GM12878 (cell line): ENCODE measurements around the gene LHFPL2. TPM values are rescaled to one million over a fixed set of nuclear protein-coding genes. Genes with fewer than 3 reads are reported as not detected.

Experiments used
- ATAC-seq: fragments of 200-7000 bp; cut with Tn5 transposase; 3 replicates; pipeline ENCODE4 v1.9.1; 2020; ENCODE audit warnings: mild to moderate bottlenecking, moderate library complexity
- BruUV-seq: library from RNA; stranded (reverse); fragments of 400-500 nt; replicated peaks from 2 replicates; lab custom pipeline; 2021; lab: Mats Ljungman, UMichigan
- CTCF ChIA-PET: fragments of 300-600 bp; sonication (Branson Sonifier 250); formaldehyde crosslinking; extraction: SDS; loops from one replicate; lab custom pipeline; 2021; ENCODE audit warnings: inconsistent platforms; lab: Yijun Ruan, JAX
- POLR2A ChIA-PET: fragments of 350-600 bp; formaldehyde crosslinking; extraction: SDS; loops from one replicate; lab custom pipeline; 2021; ENCODE audit warnings: inconsistent platforms; lab: Charles Lee
- RAD21 ChIA-PET: fragments of 300-600 bp; sonication (Branson Sonifier 250); formaldehyde crosslinking; loops from one replicate; lab custom pipeline; 2023; ENCODE audit warnings: antibody characterized with exemption; ENCODE audit not compliant: unreplicated experiment; lab: Charles Lee
- SMC1A ChIA-PET: fragments of 300-600 bp; sonication (Branson Sonifier 250); formaldehyde crosslinking; loops from one replicate; lab custom pipeline; 2023; ENCODE audit not compliant: unreplicated experiment, uncharacterized antibody; lab: Charles Lee
- DNase-seq: peaks from one replicate; pipeline ENCODE4 v3.0.0-alpha.2; 2011; ENCODE audit warnings: low read depth, low spot score
- FAIRE-seq: peaks from 3 replicates; lab custom pipeline; 2011; peaks lifted over from hg19 to GRCh38; lab: Jason Lieb, UNC
- H2AFZ ChIP-seq: 2 replicates; pipeline ENCODE4 v1.6.0; 2011; ENCODE audit warnings: low read depth, low read length, control low read depth; ENCODE audit not compliant: control insufficient read depth
- H3K27ac ChIP-seq: 2 replicates; pipeline ENCODE4 v1.5.1; 2011; ENCODE audit warnings: control low read depth; ENCODE audit not compliant: control insufficient read depth, insufficient read depth
- H3K27me3 ChIP-seq, 2 experiments: replicated peaks in 1 of 2; 2 replicates each; pipeline versions ENCODE4 v1.6.0 to v1.6.1; 2011; ENCODE audit warnings: low read length in 1 of 2; ENCODE audit not compliant: control insufficient read depth in 2 of 2, insufficient read depth in 2 of 2
- H3K36me3 ChIP-seq, 2 experiments: 2 replicates each; pipeline ENCODE4 v1.5.1; 2011; ENCODE audit warnings: low read length in 1 of 2; ENCODE audit not compliant: control insufficient read depth in 2 of 2, insufficient read depth in 2 of 2
- H3K4me1 ChIP-seq: 2 replicates; pipeline ENCODE4 v1.6.1; 2011; ENCODE audit warnings: mild to moderate bottlenecking, low read length, moderate library complexity, mixed read lengths; ENCODE audit not compliant: control insufficient read depth, insufficient read depth
- H3K4me2 ChIP-seq: 2 replicates; pipeline ENCODE4 v1.6.0; 2011; ENCODE audit warnings: control low read depth; ENCODE audit not compliant: control insufficient read depth, insufficient read depth
- H3K4me3 ChIP-seq: fragments of 200-600 bp; sonication (generic); 2 replicates; pipeline ENCODE4 v1.5.1; 2016
- H3K79me2 ChIP-seq: 2 replicates; pipeline ENCODE4 v1.6.0; 2011; ENCODE audit warnings: low read length; ENCODE audit not compliant: control insufficient read depth, insufficient read depth
- H3K9ac ChIP-seq: 2 replicates; pipeline ENCODE4 v1.8.0; 2011; ENCODE audit warnings: low read length, control low read depth, mixed read lengths; ENCODE audit not compliant: control insufficient read depth, insufficient read depth
- H3K9me3 ChIP-seq: replicated peaks from 3 replicates; pipeline ENCODE4 v1.5.1; 2011; ENCODE audit warnings: mild to moderate bottlenecking, low read length; ENCODE audit not compliant: control insufficient read depth, insufficient read depth
- H4K20me1 ChIP-seq: 2 replicates; pipeline ENCODE4 v1.6.0; 2011; ENCODE audit not compliant: control insufficient read depth, insufficient read depth
- ASH2L ChIP-seq: fragments of 300-600, 200-600 bp; sonication (generic); IDR thresholded peaks from 2 replicates; pipeline ENCODE4 v1.6.1; 2017; ENCODE audit warnings: low read depth, mild to moderate bottlenecking, borderline replicate concordance
- CEBPZ ChIP-seq: fragments of 150-350 bp; IDR thresholded peaks from 2 replicates; pipeline ENCODE4 v1.6.1; 2016; ENCODE audit warnings: low read depth, low read length
- HDAC6 ChIP-seq: fragments of 200-600 bp; sonication (generic); IDR thresholded peaks from one replicate; pipeline ENCODE4 v1.8.0; 2017; ENCODE audit warnings: antibody characterized with exemption; ENCODE audit not compliant: unreplicated experiment
- IRF4 ChIP-seq: IDR thresholded peaks from 2 replicates; pipeline ENCODE4 v1.6.1; 2011; ENCODE audit warnings: low read depth, low read length
- LARP7 ChIP-seq: fragments of 450-650 bp; IDR thresholded peaks from 2 replicates; pipeline ENCODE4 v1.6.1; 2017; ENCODE audit warnings: mild to moderate bottlenecking
- MEF2B ChIP-seq: fragments of 450-650 bp; IDR thresholded peaks from 2 replicates; pipeline ENCODE4 v1.6.1; 2018; ENCODE audit warnings: mild to moderate bottlenecking, moderate library complexity; ENCODE audit not compliant: partially characterized antibody, poor library complexity, severe bottlenecking
- MXI1 ChIP-seq: fragments of 150-350 bp; IDR thresholded peaks from 2 replicates; pipeline ENCODE4 v1.6.1; 2011; ENCODE audit warnings: low read depth, mild to moderate bottlenecking, inconsistent platforms, low read length, improper control_type of control experiment
- NBN ChIP-seq: fragments of 450-650 bp; IDR thresholded peaks from 2 replicates; pipeline ENCODE4 v1.6.1; 2016
- NFYB ChIP-seq: IDR thresholded peaks from 2 replicates; pipeline ENCODE4 v1.6.1; 2011; ENCODE audit warnings: low read depth, mild to moderate bottlenecking, low read length, improper control_type of control experiment, moderate library complexity; ENCODE audit not compliant: insufficient read depth
- POLR2A ChIP-seq: IDR thresholded peaks from 2 replicates; pipeline ENCODE4 v1.6.1; 2011; ENCODE audit warnings: low read depth, mild to moderate bottlenecking, low read length
- PRDM15 ChIP-seq: fragments of 450-650 bp; formaldehyde crosslinking; IDR thresholded peaks from 2 replicates; pipeline ENCODE4 v1.4.0; 2020; ENCODE audit warnings: mild to moderate bottlenecking, moderate library complexity
- RAD21 ChIP-seq: IDR thresholded peaks from 2 replicates; pipeline ENCODE4 v1.6.1; 2011; ENCODE audit warnings: mild to moderate bottlenecking, low read depth, low read length, moderate library complexity; ENCODE audit not compliant: insufficient read depth
- SIX5 ChIP-seq: IDR thresholded peaks from 2 replicates; pipeline ENCODE4 v1.6.1; 2011; ENCODE audit warnings: mild to moderate bottlenecking, low read depth, low read length, moderate library complexity; ENCODE audit not compliant: severe bottlenecking
- TCF12 ChIP-seq: IDR thresholded peaks from 2 replicates; pipeline ENCODE4 v1.6.1; 2011; ENCODE audit warnings: low read depth, mild to moderate bottlenecking, low read length
- ZNF217 ChIP-seq: fragments of 450-650 bp; IDR thresholded peaks from 2 replicates; pipeline ENCODE4 v1.6.1; 2017; ENCODE audit warnings: antibody characterized with exemption, mild to moderate bottlenecking
- WGBS: methylation state at CpG from one replicate; pipeline ENCODE4 v1.1.6; 2016; ENCODE audit warnings: low lambda C conversion rate; ENCODE audit not compliant: insufficient replicate concordance, insufficient coverage; ENCODE audit errors: missing lambda C conversion rate; 5-methylcytosine and 5-hydroxymethylcytosine counted together
- in situ Hi-C: fragments of 300-500 bp; cut with MboI; formaldehyde crosslinking; loops from 9 replicates; pipeline ENCODE4 v1.14.3; 2018; ENCODE audit warnings: mixed read lengths
- intact Hi-C: fragments of 100-400 bp; cut with micrococcal nuclease; formaldehyde crosslinking; loops from one replicate; pipeline ENCODE4 v1.14.2; 2022; ENCODE audit not compliant: unreplicated experiment
- polyA plus RNA-seq, 11 experiments: library from polyadenylated mRNA; depleted of rRNA in 4 of 11; unstranded in 6 of 11; stranded (reverse) in 5 of 11; fragments of >200 nt; fragmentation: Nextera tagmentation in 4 of 11; fragmentation: Illumina TruSeq in 1 of 11; extraction: Ambion mirVana in 4 of 11; extraction: Trizol in 1 of 11; gene quantifications; 1 replicate in 1 of 11; 2 replicates in 10 of 11; pipeline versions ENCODE4 v1.2.1 to v1.2.3, GENCODE V29; 2011 to 2016; ENCODE audit warnings: inconsistent platforms in 2 of 11, missing spikeins in 2 of 11, low read depth in 1 of 11
- total RNA-seq, 4 experiments: library from RNA; depleted of rRNA in 3 of 4; stranded (reverse); fragments of >200 nt in 3 of 4; fragmentation: Illumina TruSeq in 1 of 4; extraction: Trizol in 1 of 4; gene quantifications; 2 replicates each; pipeline versions ENCODE4 v1.2.1 to v1.2.3, GENCODE V29; 2013 to 2021

LHFPL2 gene
- total and polyA plus RNA-seq, 10 of the 15 experiments (the other 5 are each of a cell fraction or from before 2014, with no cell fraction given): 4.1 to 21.8 (median 12.5) TPM

- TF ChIP-seq IRF4 (no peak), POLR2A (no peak), MXI1 (no peak), HDAC6 (no peak)
Measured at GRCh38 chr5:78649211-78649695, 681 bp upstream of the LHFPL2 start (continued).

- CTCF ChIA-PET: interaction anchor here (0.7 to 1.6 kb wide), 8 partner anchors 11 to 239 kb away, joined by 3 to 4 read pairs (median 3); no protein-coding TSS in a partner anchor
- peak overlapping the region; percentile 76 for H3K4me3 ChIP-seq
- peak; percentile 58 for ATAC-seq
- TF ChIP-seq ZNF217 (no peak), PRDM15 (CRISPR knock-in tag) (no peak), CEBPZ (no peak), HDAC6 (peak; percentile 81), ASH2L (0 out of 2 replicates have a peak, but pooled peaks have one; percentile 36), NFYB (no peak), RAD21 (0 out of 2 replicates have a peak, but pooled peaks have one; percentile 10), NBN (no peak), MEF2B (peak; percentile 63), TCF12 (0 out of 2 replicates have a peak, but pooled peaks have one; percentile 3), SIX5 (no peak), LARP7 (0 out of 2 replicates have a peak, but pooled peaks have one; percentile 60)
Measured at GRCh38 chr5:78647838-78648358, 674 bp downstream of the LHFPL2 start.

More at GRCh38 chr5:78647838-78648358, 674 bp downstream of the LHFPL2 start:
- no peaks in the 10 kb centered on the region for H3K9me3 ChIP-seq
- peaks cover 31% of the 10 kb centered on the region for H3K79me2 ChIP-seq
- H3K27me3 ChIP-seq: no peaks in the 10 kb centered on the region
- ChIA-PET SMC1A (interaction anchor here (0.9 to 7.8 kb wide), 15 partner anchors 11 to 178 kb away, joined by 3 to 50 read pairs (median 3); no protein-coding TSS in a partner anchor), RAD21 (interaction anchor here (0.6 to 2.1 kb wide), 14 partner anchors 11 to 338 kb away, joined by 3 to 11 read pairs (median 4); partner anchors contain the start of gene ARSB), POLR2A (interaction anchor here (0.6 to 1.5 kb wide), 7 partner anchors 9 to 279 kb away, joined by 3 to 4 read pairs (median 3); no protein-coding TSS in a partner anchor)
- WGBS: 1% methylated on average over 42 of the region's 47 CpGs
- H4K20me1 ChIP-seq: no peaks in the 10 kb centered on the region
- no peak for DNase-seq
- no peak for FAIRE-seq
- BruUV-seq: no TSS peak
- peaks cover 19% of the 10 kb centered on the region for H3K4me1 ChIP-seq
- H3K4me2 ChIP-seq: peak overlapping the region; percentile 95
- in situ Hi-C loops: no loop called here
- peak overlapping the region; percentile 78 for H2AFZ ChIP-seq
- peak overlapping the region; percentile 78 for H3K27ac ChIP-seq
- peak overlapping the region; percentile 93 for H3K9ac ChIP-seq
- H3K36me3 ChIP-seq: no peaks in the 10 kb centered on the region
- intact Hi-C loops: loop anchor here (2.0 to 10.0 kb wide), 4 partner anchors 79 to 327 kb away; no protein-coding TSS in a partner anchor
